ENCODE measurements around the gene MT1E.
"Not testable (repeated sequence)": the region's sequence is repeated elsewhere in the genome, so short reads cannot be mapped to it uniquely, and the experiment has no call there.

Gene MT1E

DNA sequence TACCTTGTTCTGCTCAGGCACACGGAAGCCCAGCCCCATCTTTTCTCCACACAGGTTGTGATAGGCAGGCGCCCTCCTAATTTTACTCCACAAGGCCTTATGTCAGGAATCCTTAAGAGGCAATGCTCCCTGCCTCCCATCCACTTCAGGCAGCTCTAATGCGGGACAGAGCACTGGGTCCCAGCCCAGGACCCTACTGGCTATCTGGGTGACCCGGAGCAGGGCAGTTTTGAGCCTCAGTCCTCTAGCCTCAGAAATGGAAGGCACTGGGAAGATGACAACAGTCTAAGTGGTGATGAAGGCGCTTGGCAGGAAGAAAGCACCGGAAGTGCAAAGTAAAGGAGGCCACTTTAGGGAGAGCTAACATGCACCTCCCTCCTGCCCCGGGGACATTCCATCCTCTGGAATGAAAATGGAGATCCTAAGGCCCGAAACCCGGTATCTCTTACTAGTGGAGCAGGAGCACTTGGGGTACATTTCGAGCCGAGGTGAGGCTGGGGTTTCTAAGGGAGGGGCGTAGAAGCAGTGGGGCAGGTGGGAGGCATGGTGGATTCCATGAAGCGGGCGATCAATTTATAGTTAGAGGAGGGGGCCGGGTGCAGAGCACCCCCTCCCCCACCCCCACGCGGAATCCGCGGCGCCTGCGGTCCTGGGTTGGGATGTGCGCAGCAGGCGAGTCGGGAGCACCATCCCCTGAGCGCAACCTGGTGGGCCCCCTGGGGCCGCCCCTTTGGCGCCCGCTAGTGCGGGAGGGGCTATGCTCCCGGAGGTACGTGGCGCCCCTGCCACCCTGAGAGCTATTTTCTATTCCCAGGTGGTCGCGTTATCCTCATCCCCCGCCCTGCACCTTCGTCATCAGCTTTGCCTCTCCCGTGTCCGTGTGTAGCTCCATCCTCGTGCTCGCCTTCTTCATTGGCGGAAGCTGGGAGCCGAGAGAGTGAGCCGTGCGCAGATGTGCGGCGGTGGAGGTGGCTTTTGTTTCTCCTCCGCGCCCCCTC lies 37.1 kb downstream of the MT1E start:
- no peak overlapping the region for H3K14ac ChIP-seq (ENCODE audit: low read length in 2 of 2)
- H4K91ac ChIP-seq (ENCODE audit: low read length), result no peak overlapping the region
- peak overlapping the region in 1 of 2 experiments; percentile 27 for H3K4me3 ChIP-seq (ENCODE audit: insufficient read depth in 1 of 2, low read depth in 1 of 2, low read length in 2 of 2)
- no peak overlapping the region for H2AK5ac ChIP-seq (ENCODE audit: low read length, severe bottlenecking)
- no peak overlapping the region for H3K4ac ChIP-seq (ENCODE audit: low read depth in 1 of 2, low read length in 2 of 2)
- WGBS, result 7% methylated on average over 42 of the region's 48 CpGs
- no peak overlapping the region for H3K23ac ChIP-seq (ENCODE audit: low read length in 2 of 2)
- peaks cover 14% of the 10 kb centered on the region for H3K4me1 ChIP-seq (ENCODE audit: control insufficient read depth, insufficient read depth, low read depth, low read length)
- H2BK15ac ChIP-seq (ENCODE audit: low read depth, poor library complexity, severe bottlenecking), result no peak overlapping the region
- no peaks in the 10 kb centered on the region for H3K9me3 ChIP-seq (ENCODE audit: control insufficient read depth, low read length)
- H2BK12ac ChIP-seq (ENCODE audit: low read length in 2 of 2), result no peak overlapping the region
- H3K4me2 ChIP-seq (ENCODE audit: low read length, poor library complexity, severe bottlenecking), result peak overlapping the region; percentile 19
- no peak overlapping the region for H2AFZ ChIP-seq (ENCODE audit: low read depth, low read length)
- no peak overlapping the region for H3K9ac ChIP-seq (ENCODE audit: low read length)
- peaks cover 92 to 96% of the 10 kb centered on the region in 2 experiments for H3K27me3 ChIP-seq (ENCODE audit: control insufficient read depth in 1 of 2, insufficient read depth in 1 of 2, low read length in 2 of 2)
- H3K36me3 ChIP-seq (ENCODE audit: control insufficient read depth in 1 of 2, insufficient read depth in 2 of 2, low read depth in 1 of 2, low read length in 2 of 2), result no peaks in the 10 kb centered on the region
- H3K79me1 ChIP-seq (replicated peaks; ENCODE audit: low read length, poor library complexity, severe bottlenecking), result no peaks in the 10 kb centered on the region
- no peak overlapping the region for H2BK120ac ChIP-seq (ENCODE audit: low read depth, low read length)
- H4K8ac ChIP-seq (ENCODE audit: low read length), result no peak overlapping the region
- no peak overlapping the region for H3K27ac ChIP-seq (ENCODE audit: low read length, poor library complexity, severe bottlenecking)
- no peak for DNase-seq
- H3K18ac ChIP-seq (ENCODE audit: low read depth in 1 of 2, low read length in 2 of 2), result no peak overlapping the region
- no peak overlapping the region for H2BK5ac ChIP-seq (ENCODE audit: low read depth, low read length, poor library complexity, severe bottlenecking)

DNA sequence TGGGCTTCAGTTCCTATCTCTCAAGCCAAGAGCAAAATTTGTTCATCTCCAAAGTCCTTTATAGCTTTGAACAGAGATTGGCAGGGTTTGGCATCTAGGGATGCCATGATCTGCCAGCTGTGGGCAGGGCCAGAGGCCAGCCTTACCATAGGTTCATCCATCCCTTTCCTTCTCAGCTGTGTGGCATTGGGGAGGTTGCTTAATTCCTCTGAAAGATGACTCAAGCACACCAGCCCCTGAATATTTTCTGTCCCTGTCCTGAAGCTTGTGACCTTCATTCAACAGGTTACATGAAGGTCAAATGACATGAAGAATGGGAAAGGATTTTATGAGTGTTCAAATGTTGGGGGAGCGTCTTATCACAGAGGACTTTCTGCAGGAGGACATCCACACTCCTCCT lies 38.9 kb downstream of the MT1E start:
- peaks cover 92 to 96% of the 10 kb centered on the region in 2 experiments for H3K27me3 ChIP-seq (ENCODE audit: control insufficient read depth in 1 of 2, insufficient read depth in 1 of 2, low read length in 2 of 2)

DNA sequence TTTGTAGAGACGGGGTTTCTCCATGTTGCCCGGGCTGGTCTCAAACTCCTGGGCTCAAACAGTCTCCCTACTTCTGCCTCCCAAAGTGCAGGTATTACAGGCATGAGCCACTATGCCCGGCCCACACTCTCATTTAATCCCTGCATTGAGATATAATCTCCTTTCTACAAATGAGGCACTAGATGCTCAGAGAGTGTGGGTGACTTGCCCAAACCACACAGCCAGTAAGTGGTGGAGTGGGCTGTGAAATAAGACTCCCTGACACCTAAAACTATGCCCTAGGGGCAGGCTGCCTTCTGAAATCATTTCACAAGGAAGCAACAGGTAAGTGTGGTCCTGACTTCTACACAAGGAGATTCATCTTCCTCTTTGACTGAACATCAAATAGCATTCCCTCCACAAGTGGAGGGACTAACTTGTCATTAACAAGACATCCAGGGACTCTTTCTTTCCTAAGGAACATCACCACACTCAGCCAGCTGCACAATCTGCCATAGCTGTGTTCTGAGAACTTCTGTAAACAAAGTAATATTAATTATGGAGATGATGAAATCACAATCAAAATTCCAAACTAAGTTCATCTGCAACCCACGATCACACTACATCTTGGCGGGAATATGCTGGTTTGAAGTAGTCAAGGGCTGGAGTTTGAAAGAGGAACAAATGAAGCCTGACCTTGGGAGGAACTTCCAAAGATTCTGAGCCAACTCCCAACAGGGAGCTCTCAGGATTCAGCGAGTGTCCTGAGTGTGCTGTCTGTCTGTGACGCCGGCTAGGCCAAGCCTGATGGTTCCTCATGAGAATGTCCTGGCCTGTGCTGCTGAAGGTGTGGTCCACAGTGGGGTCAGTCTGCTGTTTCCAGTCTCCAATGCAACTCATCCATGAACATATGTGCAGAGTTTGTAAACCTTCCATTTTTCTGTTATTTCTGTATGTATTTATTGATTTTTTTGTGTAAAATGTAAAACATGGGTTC lies 40.0 kb downstream of the MT1E start:
- WGBS, result 66% methylated on average over 7 of the region's 8 CpGs
- H4K8ac ChIP-seq (ENCODE audit: low read length); H3K36me3 ChIP-seq (ENCODE audit: control insufficient read depth in 1 of 2, insufficient read depth in 2 of 2, low read depth in 1 of 2, low read length in 2 of 2): not testable (repeated sequence)

More for the DNA sequence above, 38.9 kb downstream of the MT1E start:
- no CpG with 5 or more reads among the region's 1 CpG for WGBS
- Histone ChIP-seq H3K79me1 (replicated peaks; ENCODE audit: low read length, poor library complexity, severe bottlenecking) (no peaks in the 10 kb centered on the region), H3K4me1 (ENCODE audit: control insufficient read depth, insufficient read depth, low read depth, low read length) (peaks cover 18% of the 10 kb centered on the region), H4K8ac (ENCODE audit: low read length) (no peak overlapping the region), H3K9me3 (ENCODE audit: control insufficient read depth, low read length) (no peaks in the 10 kb centered on the region), H2AK5ac (ENCODE audit: low read length, severe bottlenecking) (no peak overlapping the region), H3K4me3 (ENCODE audit: insufficient read depth in 1 of 2, low read depth in 1 of 2, low read length in 2 of 2) (no peak overlapping the region), H3K18ac (ENCODE audit: low read depth in 1 of 2, low read length in 2 of 2) (no peak overlapping the region), H3K14ac (ENCODE audit: low read length in 2 of 2) (no peak overlapping the region), H2BK12ac (ENCODE audit: low read length in 2 of 2) (no peak overlapping the region), H3K4me2 (ENCODE audit: low read length, poor library complexity, severe bottlenecking) (no peak overlapping the region), H2BK5ac (ENCODE audit: low read depth, low read length, poor library complexity, severe bottlenecking) (no peak overlapping the region), H3K36me3 (ENCODE audit: control insufficient read depth in 1 of 2, insufficient read depth in 2 of 2, low read depth in 1 of 2, low read length in 2 of 2) (no peaks in the 10 kb centered on the region), H3K27ac (ENCODE audit: low read length, poor library complexity, severe bottlenecking) (no peak overlapping the region), H3K23ac (ENCODE audit: low read length in 2 of 2) (no peak overlapping the region), H3K9ac (ENCODE audit: low read length) (no peak overlapping the region), H2BK120ac (ENCODE audit: low read depth, low read length) (no peak overlapping the region), H2AFZ (ENCODE audit: low read depth, low read length) (no peak overlapping the region), H3K4ac (ENCODE audit: low read depth in 1 of 2, low read length in 2 of 2) (no peak overlapping the region), H4K91ac (ENCODE audit: low read length) (no peak overlapping the region), H2BK15ac (ENCODE audit: low read depth, poor library complexity, severe bottlenecking) (no peak overlapping the region)
- DNase-seq, result no peak

More for the DNA sequence above, 40.0 kb downstream of the MT1E start:
- not testable (repeated sequence) for H3K4ac ChIP-seq (ENCODE audit: low read depth in 1 of 2, low read length in 2 of 2); H2AK5ac ChIP-seq (ENCODE audit: low read length, severe bottlenecking); H3K4me3 ChIP-seq (ENCODE audit: insufficient read depth in 1 of 2, low read depth in 1 of 2, low read length in 2 of 2); DNase-seq; H3K79me1 ChIP-seq (replicated peaks; ENCODE audit: low read length, poor library complexity, severe bottlenecking); H3K14ac ChIP-seq (ENCODE audit: low read length in 2 of 2); H4K91ac ChIP-seq (ENCODE audit: low read length); H3K18ac ChIP-seq (ENCODE audit: low read depth in 1 of 2, low read length in 2 of 2); H2BK12ac ChIP-seq (ENCODE audit: low read length in 2 of 2); H2AFZ ChIP-seq (ENCODE audit: low read depth, low read length); H3K23ac ChIP-seq (ENCODE audit: low read length in 2 of 2); H2BK5ac ChIP-seq (ENCODE audit: low read depth, low read length, poor library complexity, severe bottlenecking); H3K4me2 ChIP-seq (ENCODE audit: low read length, poor library complexity, severe bottlenecking); H3K9ac ChIP-seq (ENCODE audit: low read length); H2BK15ac ChIP-seq (ENCODE audit: low read depth, poor library complexity, severe bottlenecking); H2BK120ac ChIP-seq (ENCODE audit: low read depth, low read length); H3K27ac ChIP-seq (ENCODE audit: low read length, poor library complexity, severe bottlenecking); H3K9me3 ChIP-seq (ENCODE audit: control insufficient read depth, low read length)
- peaks cover 20% of the 10 kb centered on the region for H3K4me1 ChIP-seq (ENCODE audit: control insufficient read depth, insufficient read depth, low read depth, low read length)
- H3K27me3 ChIP-seq (ENCODE audit: control insufficient read depth in 1 of 2, insufficient read depth in 1 of 2, low read length in 2 of 2), result peaks cover 92 to 96% of the 10 kb centered on the region in 2 experiments

Data from mesenchymal stem cell (in vitro differentiated cells and primary cell).